KMS-11 (cell line): ENCODE results near the gene UTP4.

Source experiments
- H2AFZ ChIP-seq: fragments of 200-600 bp; sonication (generic); 2 replicates; pipeline ENCODE4 v1.6.1; 2016; ENCODE audit warnings: antibody characterized with exemption, mixed run types, low read depth
- H3K27ac ChIP-seq: fragments of 200-600 bp; sonication (generic); 2 replicates; pipeline ENCODE4 v1.6.1; 2016; ENCODE audit warnings: mild to moderate bottlenecking, mixed run types
- H3K27me3 ChIP-seq: fragments of 200-600 bp; sonication (generic); 2 replicates; pipeline ENCODE4 v1.6.1; 2017; ENCODE audit warnings: mild to moderate bottlenecking, low read depth, mixed run types, moderate library complexity; ENCODE audit not compliant: insufficient read depth
- H3K36me3 ChIP-seq: fragments of 200-600 bp; sonication (generic); 2 replicates; pipeline ENCODE4 v1.6.1; 2017; ENCODE audit warnings: mild to moderate bottlenecking, mixed run types; ENCODE audit not compliant: insufficient read depth
- H3K4me1 ChIP-seq: fragments of 200-600 bp; sonication (generic); 2 replicates; pipeline ENCODE4 v1.6.1; 2016; ENCODE audit warnings: mild to moderate bottlenecking, low read depth, mixed run types; ENCODE audit not compliant: poor library complexity, severe bottlenecking
- H3K4me2 ChIP-seq: fragments of 200-600 bp; sonication (generic); 2 replicates; pipeline ENCODE4 v1.7.0; 2016; ENCODE audit warnings: mild to moderate bottlenecking, mixed run types
- H3K4me3 ChIP-seq: fragments of 200-600 bp; sonication (generic); IDR thresholded peaks from 2 replicates; pipeline ENCODE4 v1.6.1; 2017; ENCODE audit warnings: low read depth, low read length, mixed read lengths; ENCODE audit not compliant: insufficient read depth
- H3K79me2 ChIP-seq: fragments of 200-600 bp; sonication (generic); 2 replicates; pipeline ENCODE4 v1.6.1; 2016; ENCODE audit warnings: low read depth, mixed run types; ENCODE audit not compliant: insufficient read depth
- H3K9ac ChIP-seq: fragments of 200-600 bp; sonication (generic); 2 replicates; pipeline ENCODE4 v1.6.1; 2016; ENCODE audit warnings: mild to moderate bottlenecking, mixed run types
- H4K20me1 ChIP-seq: fragments of 200-600 bp; sonication (generic); 2 replicates; pipeline ENCODE4 v1.6.1; 2016; ENCODE audit warnings: mild to moderate bottlenecking, mixed run types; ENCODE audit not compliant: insufficient read depth
- TF ChIP-seq, protein P1 (sequence below): fragments of 200-600 bp; sonication (generic); conservative IDR thresholded peaks from 2 replicates; pipeline ENCODE4 v1.6.1; 2017; ENCODE audit warnings: low read depth, mild to moderate bottlenecking, antibody characterized with exemption, low read length, moderate library complexity, mixed read lengths

The UTP4 gene

DNA sequence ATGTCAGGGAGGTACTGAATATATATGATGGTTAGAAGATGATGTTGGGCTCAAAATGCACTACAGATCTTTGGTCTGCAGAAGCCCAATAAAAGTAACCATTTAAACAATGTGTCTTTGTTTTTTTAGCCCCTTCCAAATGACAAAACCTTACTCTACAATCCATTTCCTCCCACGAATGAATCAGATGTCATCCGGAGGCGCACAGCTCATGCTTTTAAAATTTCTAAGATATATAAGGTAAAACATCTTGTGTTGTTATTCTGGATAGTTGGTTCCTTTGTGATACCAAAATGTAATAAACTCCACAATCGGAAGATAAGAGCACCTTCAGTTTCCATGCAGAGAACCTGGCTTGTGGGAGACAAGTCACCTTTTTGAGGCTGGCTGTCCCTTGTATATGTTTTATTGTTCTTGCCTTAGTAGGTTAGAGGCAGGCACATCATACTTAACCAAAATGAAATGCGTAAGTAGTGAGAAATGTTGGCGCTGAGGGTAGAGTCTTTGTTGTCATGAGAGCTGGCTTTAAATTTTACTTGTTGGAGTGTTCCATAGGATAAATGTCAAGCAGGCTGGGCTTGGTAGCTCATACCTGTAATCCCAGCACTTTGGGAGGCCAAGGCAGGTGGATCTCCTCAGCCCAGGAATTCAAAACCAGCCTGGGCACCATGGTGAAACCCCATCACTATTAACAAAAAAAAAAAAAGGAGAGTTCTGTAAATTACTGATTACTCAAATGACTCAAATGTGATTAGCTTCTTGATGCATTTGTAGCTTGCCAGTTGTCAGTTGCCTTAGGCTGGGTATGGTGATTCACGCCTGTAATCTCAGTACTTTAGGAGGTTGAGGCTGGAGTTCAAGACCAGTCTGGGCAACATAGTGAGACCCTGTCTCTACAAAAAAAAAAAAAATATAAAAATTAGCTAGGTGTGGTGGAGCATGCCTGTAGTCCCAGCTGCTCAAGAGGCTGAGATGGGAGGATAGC, 34.8 kb downstream of the UTP4 start:
- Histone ChIP-seq H3K4me1 (no peaks in the 10 kb centered on the region), H3K36me3 (no peaks in the 10 kb centered on the region; the same call in 1 of the 2 replicates), H3K79me2 (no peaks in the 10 kb centered on the region), H3K9ac (no peak overlapping the region), H2AFZ (no peak overlapping the region), H4K20me1 (no peaks in the 10 kb centered on the region), H3K27ac (no peak overlapping the region), H3K27me3 (no peaks in the 10 kb centered on the region), H3K4me2 (no peak overlapping the region), H3K4me3 (no peak overlapping the region)
- TF ChIP-seq, protein P1, sequence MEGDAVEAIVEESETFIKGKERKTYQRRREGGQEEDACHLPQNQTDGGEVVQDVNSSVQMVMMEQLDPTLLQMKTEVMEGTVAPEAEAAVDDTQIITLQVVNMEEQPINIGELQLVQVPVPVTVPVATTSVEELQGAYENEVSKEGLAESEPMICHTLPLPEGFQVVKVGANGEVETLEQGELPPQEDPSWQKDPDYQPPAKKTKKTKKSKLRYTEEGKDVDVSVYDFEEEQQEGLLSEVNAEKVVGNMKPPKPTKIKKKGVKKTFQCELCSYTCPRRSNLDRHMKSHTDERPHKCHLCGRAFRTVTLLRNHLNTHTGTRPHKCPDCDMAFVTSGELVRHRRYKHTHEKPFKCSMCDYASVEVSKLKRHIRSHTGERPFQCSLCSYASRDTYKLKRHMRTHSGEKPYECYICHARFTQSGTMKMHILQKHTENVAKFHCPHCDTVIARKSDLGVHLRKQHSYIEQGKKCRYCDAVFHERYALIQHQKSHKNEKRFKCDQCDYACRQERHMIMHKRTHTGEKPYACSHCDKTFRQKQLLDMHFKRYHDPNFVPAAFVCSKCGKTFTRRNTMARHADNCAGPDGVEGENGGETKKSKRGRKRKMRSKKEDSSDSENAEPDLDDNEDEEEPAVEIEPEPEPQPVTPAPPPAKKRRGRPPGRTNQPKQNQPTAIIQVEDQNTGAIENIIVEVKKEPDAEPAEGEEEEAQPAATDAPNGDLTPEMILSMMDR: no peak

- TF ChIP-seq, protein P1: no peak
- Histone ChIP-seq H3K9ac (no peak overlapping the region), H3K4me1 (no peaks in the 10 kb centered on the region), H3K4me3 (no peak overlapping the region), H3K79me2 (no peaks in the 10 kb centered on the region), H3K4me2 (no peak overlapping the region), H4K20me1 (no peaks in the 10 kb centered on the region), H3K36me3 (no peaks in the 10 kb centered on the region; the same call in 1 of the 2 replicates), H3K27ac (no peak overlapping the region), H3K27me3 (no peaks in the 10 kb centered on the region), H2AFZ (no peak overlapping the region)
These were observed 36.6 kb downstream of the UTP4 start for GRCh38 chr16:69169051-69169450.

DNA sequence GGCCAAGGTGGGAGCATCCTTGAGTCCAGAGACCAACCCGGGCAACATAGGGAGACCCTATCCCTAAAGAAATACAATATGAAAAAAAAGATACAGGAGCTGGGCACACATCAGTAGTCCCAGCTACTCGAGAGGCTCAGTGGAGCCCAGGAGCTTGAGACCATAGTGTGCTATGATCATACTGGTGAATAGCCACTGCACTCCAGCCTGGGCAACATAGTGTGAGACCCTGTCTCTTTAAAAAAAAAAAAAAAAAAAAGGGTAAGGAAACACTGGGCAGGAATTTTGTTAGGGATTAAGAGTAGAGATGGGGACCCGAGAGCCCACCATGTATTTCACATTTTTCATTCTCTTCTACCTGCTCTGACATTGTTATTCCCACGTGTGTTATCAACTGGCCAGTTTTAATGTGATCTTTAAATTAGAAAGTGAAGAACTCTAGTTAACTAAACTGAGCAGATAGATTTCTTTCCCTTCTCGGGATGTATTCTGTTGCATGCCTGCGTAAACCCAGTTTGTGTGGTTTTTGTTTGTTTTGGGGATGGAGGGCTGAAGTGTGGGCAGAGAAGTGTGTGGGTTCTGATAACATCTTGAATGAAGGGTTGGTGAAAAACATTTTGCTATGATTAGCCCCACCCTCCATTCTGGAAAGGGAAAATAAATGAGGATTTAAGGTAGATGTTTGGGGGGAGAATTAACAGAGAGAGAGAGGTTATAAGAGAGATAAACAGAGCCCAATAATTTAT, 37.3 kb downstream of the UTP4 start:
- Histone ChIP-seq H2AFZ (no peak overlapping the region), H3K36me3 (no peaks in the 10 kb centered on the region; the same call in 1 of the 2 replicates), H3K79me2 (no peaks in the 10 kb centered on the region), H3K4me1 (no peaks in the 10 kb centered on the region), H3K9ac (no peak overlapping the region), H3K27me3 (no peaks in the 10 kb centered on the region), H3K4me2 (no peak overlapping the region), H3K4me3 (no peak overlapping the region), H3K27ac (no peak overlapping the region), H4K20me1 (no peaks in the 10 kb centered on the region)
- TF ChIP-seq, protein P1: no peak

DNA sequence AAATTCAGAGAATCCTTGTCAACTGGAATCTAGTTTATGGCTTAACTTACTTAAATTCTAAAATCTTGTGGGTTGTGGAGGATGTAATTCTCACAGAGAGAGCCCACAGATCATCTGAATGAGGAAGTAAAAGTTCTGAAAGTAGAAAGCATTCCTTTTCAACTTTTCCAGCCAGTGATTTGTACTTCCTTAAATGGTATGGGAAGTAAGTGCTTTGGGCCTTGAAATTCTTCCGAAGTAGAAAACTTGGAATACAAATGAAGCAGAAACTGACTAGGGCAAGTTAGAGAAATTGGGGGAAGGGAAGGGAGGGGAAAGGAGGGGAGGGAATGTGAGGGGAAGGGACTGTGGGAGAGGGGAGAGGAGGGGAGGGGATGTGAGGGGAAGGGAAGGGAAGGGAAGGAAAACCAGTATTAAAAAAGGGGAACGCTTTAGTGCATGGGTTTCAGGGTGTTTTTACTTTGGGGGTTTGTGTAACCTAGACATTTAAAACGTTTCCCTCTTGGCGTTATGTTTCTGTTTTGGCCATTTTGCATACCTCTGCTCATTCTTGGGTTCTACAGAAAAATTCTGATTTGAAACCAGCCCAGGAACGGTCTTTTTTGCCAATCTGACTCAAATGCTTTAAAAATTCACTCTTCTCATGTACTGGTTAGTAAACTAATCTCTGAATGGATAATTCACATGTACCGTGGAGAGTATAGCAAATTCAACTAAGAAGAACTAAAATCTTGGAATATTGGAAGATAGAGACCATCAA, 39.1 kb downstream of the UTP4 start:
- H3K36me3 ChIP-seq: no peaks in the 10 kb centered on the region; the same call in 1 of the 2 replicates
- H2AFZ ChIP-seq: no peak overlapping the region
- no peak overlapping the region for H3K27ac ChIP-seq
- H3K4me1 ChIP-seq: no peaks in the 10 kb centered on the region
- no peaks in the 10 kb centered on the region for H4K20me1 ChIP-seq
- no peak overlapping the region for H3K4me2 ChIP-seq
- H3K9ac ChIP-seq: no peak overlapping the region
- TF ChIP-seq, protein P1: no peak
- no peak overlapping the region for H3K4me3 ChIP-seq
- H3K79me2 ChIP-seq: no peaks in the 10 kb centered on the region
- no peaks in the 10 kb centered on the region for H3K27me3 ChIP-seq
